Activated CD4-positive, alpha-beta T cell treated with anti-CD3 and anti-CD28 coated beads, Interleukin-10, Interleukin-2, amounts not matched to agents 100 ng/mL and 50 ng/mL, durations not matched to agents 16 hours and 8 hours (primary cell): ENCODE measurements around the gene COPG1.

Experiments
- DNase-seq: peaks from one replicate; pipeline ENCODE4 v3.0.0-alpha.2; 2020

COPG1 gene

GRCh38 chr3:129315223-129315997, 66.0 kb downstream of the COPG1 start:
- peak; percentile 33 for DNase-seq

DNA sequence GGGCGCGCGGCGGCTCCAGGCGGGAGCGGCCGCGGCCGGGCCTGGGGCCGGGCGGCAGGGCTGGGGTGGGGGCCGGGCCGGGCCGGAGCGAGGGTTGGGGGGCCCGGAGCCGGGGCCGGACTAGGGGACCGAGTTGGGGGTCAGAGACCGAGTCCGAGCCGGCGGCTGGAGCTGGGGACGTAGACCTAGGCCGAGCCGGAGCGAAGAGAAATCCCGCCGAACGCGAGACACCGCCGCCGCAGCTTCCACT, 66.5 kb downstream of the COPG1 start:
- no peak for DNase-seq

DNA sequence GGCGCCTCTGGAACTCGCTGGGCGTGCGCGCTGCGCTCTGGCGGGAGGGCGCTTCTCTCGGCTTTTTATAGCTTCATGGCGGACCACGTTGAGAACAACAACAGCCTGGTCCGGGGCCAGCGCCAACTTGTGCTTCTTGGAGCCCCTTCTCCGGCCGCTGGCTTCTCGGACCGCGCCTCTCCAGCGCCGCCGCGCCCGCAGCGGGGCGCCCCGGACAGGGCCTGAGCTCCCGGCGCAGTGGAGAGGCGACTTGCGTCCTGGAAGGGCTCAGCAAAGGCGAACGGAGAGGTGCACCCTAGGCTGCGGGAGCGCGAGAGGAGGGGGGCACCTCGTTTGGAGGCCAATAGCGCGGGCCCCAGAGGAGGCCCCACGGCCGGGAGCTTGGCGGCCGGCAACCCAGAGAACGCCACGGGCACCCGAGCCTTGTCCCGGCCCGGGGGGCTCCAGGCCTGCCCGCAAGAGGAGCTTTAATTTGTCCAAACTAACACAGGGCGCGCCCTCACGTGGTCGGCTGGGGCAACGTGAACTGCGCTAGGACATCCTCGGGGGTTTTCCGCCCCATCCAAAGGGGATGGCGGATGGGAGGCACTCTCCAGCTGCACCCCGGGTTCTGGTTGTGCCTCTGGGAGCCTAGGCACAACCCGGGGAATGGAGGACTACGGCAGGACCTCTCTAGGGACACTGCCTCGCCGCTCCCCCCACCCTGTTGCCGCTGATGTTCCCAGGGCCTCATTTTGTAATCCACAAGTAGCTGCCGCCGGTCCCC, 67.0 kb downstream of the COPG1 start:
- peak; percentile 89 for DNase-seq

DNA sequence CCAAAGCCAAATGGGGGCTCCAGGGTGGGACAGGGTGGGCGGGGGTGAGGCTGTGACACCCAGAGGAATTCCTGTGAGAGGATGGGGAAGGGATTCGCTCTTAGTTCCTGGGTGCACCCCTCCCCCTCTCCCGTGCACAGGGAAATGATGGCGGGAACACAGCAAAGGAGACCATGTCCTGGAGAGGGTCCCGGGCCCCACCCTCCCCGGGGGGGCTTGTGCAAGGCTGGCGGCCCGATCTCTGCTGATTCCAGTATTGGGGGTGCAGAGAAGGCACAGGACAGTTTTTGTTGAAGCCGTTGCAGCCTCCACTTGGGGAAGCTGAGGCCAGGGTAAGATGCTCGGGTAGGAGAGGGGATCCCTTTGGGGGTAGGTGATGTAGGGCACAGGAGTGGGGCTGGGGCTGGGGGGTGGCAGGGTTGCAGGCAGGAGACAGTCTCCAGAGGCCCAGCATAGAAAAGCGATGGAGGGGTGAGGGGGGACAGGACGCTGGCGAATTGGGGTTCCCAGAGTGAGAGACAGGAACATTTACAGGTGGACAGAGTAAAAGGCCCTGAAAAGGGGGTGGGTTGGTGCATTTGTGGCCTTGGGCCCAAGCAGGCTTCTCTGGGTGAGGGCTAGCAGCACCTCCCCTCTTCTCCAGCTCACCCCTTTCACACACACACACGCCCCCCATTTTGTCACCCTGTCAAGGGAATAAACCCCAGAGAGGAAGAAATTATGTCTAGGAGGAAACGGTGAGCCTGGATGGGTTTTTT, 67.8 kb downstream of the COPG1 start:
- no peak for DNase-seq

GRCh38 chr3:129317848-129318247, 68.4 kb downstream of the COPG1 start:
- no peak for DNase-seq

DNA sequence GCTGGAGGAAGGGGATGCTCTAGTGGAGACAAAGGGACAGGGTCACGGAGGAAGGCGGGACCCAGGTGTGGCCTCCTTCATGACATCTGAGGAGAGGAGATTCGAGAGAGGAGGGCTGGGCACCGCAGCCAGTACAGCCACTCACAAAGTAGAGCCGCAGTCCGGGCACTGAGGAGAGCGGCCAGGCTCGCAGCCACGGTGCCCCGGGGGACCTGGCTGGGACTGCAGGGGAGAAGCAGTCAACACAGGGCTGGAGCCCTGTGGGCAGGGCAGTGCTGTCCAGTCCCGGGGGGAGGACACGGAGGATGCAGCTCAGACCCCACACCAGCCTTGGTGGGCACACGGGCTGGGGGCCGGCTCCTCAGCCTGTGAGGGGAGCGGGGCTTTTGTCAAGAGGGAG, 69.5 kb downstream of the COPG1 start:
- DNase-seq = no peak

GRCh38 chr3:129320261-129320660, 70.9 kb downstream of the COPG1 start:
- DNase-seq = no peak

DNA sequence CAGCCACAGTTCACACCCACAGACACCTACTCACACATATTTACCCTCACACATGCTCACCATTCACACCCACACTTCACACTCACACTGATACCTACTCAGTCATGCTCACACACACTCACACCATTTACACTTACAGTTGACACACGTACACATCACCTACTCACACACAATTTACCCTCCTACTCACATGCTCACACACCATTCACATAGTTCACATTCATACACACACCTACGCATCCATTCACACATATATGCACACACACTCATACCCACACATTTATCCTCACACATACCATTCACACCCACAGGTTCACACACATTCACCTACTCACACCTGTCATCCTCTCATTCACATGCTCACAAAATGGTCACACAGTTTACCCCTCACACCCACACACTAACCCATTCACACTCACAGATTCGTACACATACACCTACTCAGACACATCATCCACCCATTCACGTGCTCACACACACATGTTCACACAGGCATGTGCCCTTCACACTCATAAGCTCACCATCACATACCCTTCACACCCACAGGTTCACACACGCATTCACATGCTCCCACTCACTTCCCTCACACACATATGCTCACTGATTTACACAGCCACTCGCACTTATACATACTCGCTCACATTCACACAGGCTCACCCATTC, 71.5 kb downstream of the COPG1 start:
- no peak for DNase-seq

DNA sequence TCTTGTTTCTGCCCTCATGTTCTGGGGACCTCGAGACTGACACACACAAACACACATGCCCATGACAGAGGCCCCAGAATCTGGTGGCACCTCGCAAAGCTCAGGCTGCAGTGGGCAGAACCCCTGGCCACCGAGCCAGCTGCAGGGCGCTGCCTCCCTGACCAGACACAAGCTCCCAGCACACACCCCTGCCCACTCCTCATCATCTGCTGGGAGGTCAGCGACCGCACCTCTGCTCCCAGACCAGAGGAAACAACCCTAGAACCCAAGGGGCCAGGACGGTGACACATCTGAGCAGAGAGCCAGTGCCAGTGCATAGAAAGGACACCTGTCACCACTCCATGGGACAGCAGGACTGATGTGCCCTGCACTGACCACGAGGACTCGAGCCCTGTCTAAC, 72.5 kb downstream of the COPG1 start:
- no peak for DNase-seq

GRCh38 chr3:129323651-129324294, 74.4 kb downstream of the COPG1 start:
- no peak for DNase-seq

- DNase-seq = no peak
These were observed 75.4 kb downstream of the COPG1 start for GRCh38 chr3:129324855-129325254.

GRCh38 chr3:129325383-129325782, 76.0 kb downstream of the COPG1 start:
- DNase-seq = no peak

DNA sequence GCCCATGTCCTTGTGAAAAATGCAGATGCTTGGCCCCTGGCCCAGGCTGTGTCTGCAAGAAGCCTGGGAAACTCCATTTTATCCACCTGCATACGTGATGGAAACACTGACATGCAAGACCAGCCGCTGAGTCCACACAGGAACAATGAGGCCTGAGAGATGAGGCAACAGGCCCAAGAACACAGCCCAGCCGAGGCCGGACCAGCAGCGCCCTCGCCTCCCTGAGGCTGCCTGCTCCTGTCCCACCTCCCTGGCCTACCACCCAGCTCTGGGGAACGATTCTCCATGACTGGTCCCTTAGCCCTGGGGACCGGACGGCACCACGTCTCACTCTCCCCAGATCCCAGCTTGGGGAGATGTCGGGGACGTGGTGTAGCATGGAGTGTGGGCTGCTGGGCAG, 76.7 kb downstream of the COPG1 start:
- no peak for DNase-seq

DNA sequence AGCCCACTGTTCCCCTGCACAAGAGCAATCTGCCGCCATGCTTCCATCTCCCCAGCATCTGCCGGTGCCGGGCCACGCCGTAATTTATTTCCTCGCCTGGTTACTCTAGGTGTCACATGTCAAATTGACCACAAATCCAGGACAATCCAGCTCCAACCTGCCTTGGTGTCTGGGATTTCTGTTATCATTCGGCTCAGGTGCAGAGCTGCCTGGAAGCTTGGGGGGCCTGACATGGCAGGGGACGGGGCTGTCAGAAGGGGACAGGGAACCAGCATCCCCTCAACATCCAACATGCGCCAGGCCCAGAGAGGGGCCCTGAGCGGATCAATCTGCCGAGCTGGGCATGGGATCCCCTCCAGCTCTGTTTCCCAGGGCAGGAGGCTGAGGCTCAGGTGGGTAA, 77.2 kb downstream of the COPG1 start:
- DNase-seq = no peak
